ENCODE data around the gene BRSK1.

BRSK1 gene

GRCh38 chr19:55358493-55358892, 74.7 kb downstream of the BRSK1 start:
- no peak for DNase-seq (ENCODE audit: low spot score)
- Histone ChIP-seq H3K27ac (no peak overlapping the region), H3K4me3 (no peak overlapping the region)
- TF ChIP-seq, protein P1, sequence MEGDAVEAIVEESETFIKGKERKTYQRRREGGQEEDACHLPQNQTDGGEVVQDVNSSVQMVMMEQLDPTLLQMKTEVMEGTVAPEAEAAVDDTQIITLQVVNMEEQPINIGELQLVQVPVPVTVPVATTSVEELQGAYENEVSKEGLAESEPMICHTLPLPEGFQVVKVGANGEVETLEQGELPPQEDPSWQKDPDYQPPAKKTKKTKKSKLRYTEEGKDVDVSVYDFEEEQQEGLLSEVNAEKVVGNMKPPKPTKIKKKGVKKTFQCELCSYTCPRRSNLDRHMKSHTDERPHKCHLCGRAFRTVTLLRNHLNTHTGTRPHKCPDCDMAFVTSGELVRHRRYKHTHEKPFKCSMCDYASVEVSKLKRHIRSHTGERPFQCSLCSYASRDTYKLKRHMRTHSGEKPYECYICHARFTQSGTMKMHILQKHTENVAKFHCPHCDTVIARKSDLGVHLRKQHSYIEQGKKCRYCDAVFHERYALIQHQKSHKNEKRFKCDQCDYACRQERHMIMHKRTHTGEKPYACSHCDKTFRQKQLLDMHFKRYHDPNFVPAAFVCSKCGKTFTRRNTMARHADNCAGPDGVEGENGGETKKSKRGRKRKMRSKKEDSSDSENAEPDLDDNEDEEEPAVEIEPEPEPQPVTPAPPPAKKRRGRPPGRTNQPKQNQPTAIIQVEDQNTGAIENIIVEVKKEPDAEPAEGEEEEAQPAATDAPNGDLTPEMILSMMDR (IDR thresholded peaks at IDR 0.05) = no peak

DNA sequence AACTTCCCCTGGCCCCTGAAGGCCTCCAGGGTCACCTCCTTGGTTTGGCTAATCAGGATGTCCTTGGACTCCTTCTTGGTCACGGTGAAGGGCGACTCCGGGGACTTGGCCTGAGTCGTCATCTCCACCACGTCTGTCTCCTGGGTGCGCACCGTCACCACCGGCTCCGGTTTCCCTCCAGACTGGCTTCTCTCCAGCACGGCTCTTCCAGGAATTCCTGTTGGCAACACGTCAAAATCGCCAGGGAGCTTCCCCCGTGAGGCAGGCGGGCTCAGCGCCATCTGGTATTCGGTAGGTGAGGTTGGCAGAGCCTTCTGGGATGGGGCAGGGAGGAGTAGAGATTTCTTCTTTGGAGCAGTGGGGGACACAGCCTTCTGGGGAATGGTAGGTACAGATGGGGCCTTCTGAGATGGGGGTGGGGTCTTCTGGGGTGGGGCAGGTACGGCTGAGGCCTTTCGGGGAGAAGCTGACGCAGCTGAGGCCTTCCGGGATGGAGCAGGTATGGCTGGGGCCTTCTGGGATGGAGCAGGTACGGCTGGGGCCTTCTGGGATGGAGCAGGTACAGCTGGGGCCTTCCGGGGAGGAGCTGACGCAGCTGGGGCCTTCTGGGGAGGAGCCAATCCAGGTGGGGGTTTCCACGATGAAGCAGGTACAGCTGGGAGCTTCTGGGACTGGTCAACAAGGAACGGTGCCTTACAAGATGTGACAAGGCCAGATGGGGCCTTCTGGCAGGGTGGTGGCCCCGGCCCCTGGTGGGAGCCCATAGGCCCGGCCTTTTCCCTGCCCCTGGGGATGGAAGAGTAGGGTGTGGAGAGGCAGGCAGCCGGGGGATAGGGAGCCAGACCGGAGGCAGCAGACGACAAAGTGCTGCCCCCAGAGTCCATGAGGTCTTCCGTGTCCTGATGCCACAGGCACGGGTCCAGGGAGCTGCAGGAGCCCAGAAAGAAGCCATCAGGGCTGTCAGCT, 75.4 kb downstream of the BRSK1 start:
- DNase-seq (ENCODE audit: low spot score) = no peak
- TF ChIP-seq, protein P1 (IDR thresholded peaks at IDR 0.05) = no peak
- Histone ChIP-seq H3K4me3 (no peak overlapping the region), H3K27ac (no peak overlapping the region)

GRCh38 chr19:55360902-55361301, 77.1 kb downstream of the BRSK1 start:
- DNase-seq (ENCODE audit: low spot score) = no peak
- TF ChIP-seq, protein P1 (IDR thresholded peaks at IDR 0.05) = no peak
- no peak overlapping the region for H3K4me3 ChIP-seq
- no peak overlapping the region for H3K27ac ChIP-seq
